OCI-LY7 (cell line): ENCODE data around the gene ITGA2. TPM values are rescaled to one million over a fixed set of nuclear protein-coding genes. Genes with fewer than 3 reads are reported as not detected.

Source experiments
- BruUV-seq: library from RNA; stranded (reverse); fragments of 400-500 nt; replicated peaks from 2 replicates; lab custom pipeline; 2021; lab: Mats Ljungman, UMichigan
- CTCF ChIA-PET: fragments of 300-600 bp; sonication (Branson Sonifier 250); formaldehyde crosslinking; loops from one replicate; lab custom pipeline; 2022; ENCODE audit warnings: antibody characterized with exemption; ENCODE audit not compliant: unreplicated experiment; lab: Charles Lee
- POLR2A ChIA-PET: fragments of 300-600 bp; sonication (Branson Sonifier 250); formaldehyde crosslinking; loops from one replicate; lab custom pipeline; 2022; ENCODE audit warnings: antibody characterized with exemption; lab: Charles Lee
- DNase-seq: peaks from one replicate; pipeline ENCODE4 v3.0.0-alpha.2; 2015; ENCODE audit warnings: low spot score
- H2AFZ ChIP-seq: fragments of 200-600 bp; sonication (generic), shearing (Covaris generic); 2 replicates; pipeline ENCODE4 v1.6.1; 2014; ENCODE audit warnings: mild to moderate bottlenecking, antibody characterized with exemption, low read length, moderate library complexity
- H3K27ac ChIP-seq: fragments of 200-600 bp; sonication (generic); 2 replicates; pipeline ENCODE4 v1.5.1; 2014; ENCODE audit warnings: mixed run types, low read depth, mild to moderate bottlenecking, moderate library complexity, low read length, inconsistent platforms; ENCODE audit not compliant: poor library complexity, severe bottlenecking
- H3K36me3 ChIP-seq: fragments of 200-600 bp; sonication (generic); 2 replicates; pipeline ENCODE4 v1.6.1; 2014; ENCODE audit warnings: mild to moderate bottlenecking, antibody characterized with exemption, low read length, moderate library complexity, mixed read lengths; ENCODE audit not compliant: insufficient read depth
- H3K4me1 ChIP-seq: fragments of 200-600 bp; sonication (generic); 2 replicates; pipeline ENCODE4 v1.5.1; 2014; ENCODE audit warnings: mild to moderate bottlenecking, low read length; ENCODE audit not compliant: insufficient read depth, poor library complexity, severe bottlenecking
- H3K4me2 ChIP-seq: fragments of 200-600 bp; sonication (generic); 2 replicates; pipeline ENCODE4 v1.6.1; 2014; ENCODE audit warnings: mild to moderate bottlenecking, low read length
- H3K4me3 ChIP-seq: fragments of 200-600 bp; sonication (generic); 2 replicates; pipeline ENCODE4 v1.5.1; 2014; ENCODE audit warnings: mild to moderate bottlenecking, low read depth, low read length; ENCODE audit not compliant: poor library complexity, severe bottlenecking
- H3K79me2 ChIP-seq: fragments of 200-600 bp; sonication (generic); 2 replicates; pipeline ENCODE4 v1.6.1; 2016; ENCODE audit warnings: low read depth, mild to moderate bottlenecking, low read length, moderate library complexity, mixed read lengths; ENCODE audit not compliant: insufficient read depth
- H3K9me2 ChIP-seq: fragments of 200-600 bp; sonication (generic); 2 replicates; pipeline ENCODE4 v1.6.1; 2016; ENCODE audit warnings: mild to moderate bottlenecking, low read length, mixed read lengths; ENCODE audit not compliant: insufficient read depth
- H3K9me3 ChIP-seq: fragments of 200-600 bp; sonication (generic); 2 replicates; pipeline ENCODE4 v1.6.1; 2014; ENCODE audit warnings: mild to moderate bottlenecking, mixed run types, low read length, mixed read lengths
- H4K20me1 ChIP-seq: fragments of 200-600 bp; sonication (generic); 2 replicates; pipeline ENCODE4 v1.6.1; 2014; ENCODE audit warnings: mild to moderate bottlenecking, antibody characterized with exemption, low read length, moderate library complexity, mixed read lengths; ENCODE audit not compliant: insufficient read depth
- CTCF ChIP-seq: fragments of 200-600 bp; sonication (generic); conservative IDR thresholded peaks from 2 replicates; pipeline ENCODE4 v1.5.1; 2014; ENCODE audit warnings: mild to moderate bottlenecking, antibody characterized with exemption, low read length, moderate library complexity, mixed read lengths
- EZH2phosphoT487 ChIP-seq: fragments of 200-600 bp; sonication (generic); IDR thresholded peaks from 2 replicates; pipeline ENCODE4 v1.6.1; 2018; ENCODE audit warnings: low read depth, borderline replicate concordance, mild to moderate bottlenecking, mixed run types, antibody characterized with exemption, low read length, moderate library complexity, mixed read lengths
- intact Hi-C: fragments of 100-400 bp; cut with micrococcal nuclease; formaldehyde crosslinking; loops from one replicate; pipeline ENCODE4 v1.10.0; 2022; ENCODE audit not compliant: unreplicated experiment
- total RNA-seq, 2 experiments: library from RNA; depleted of rRNA in 1 of 2; stranded (reverse); fragments of >200 nt in 1 of 2; shearing (Covaris generic) in 1 of 2; gene quantifications; 2 replicates each; pipeline ENCODE4 v1.2.3, GENCODE V29; 2014 to 2022

ITGA2 gene
- total RNA-seq, 2 experiments from 2014 or later, result not detected

- H3K36me3 ChIP-seq, result no peaks in the 10 kb centered on the region
- DNase-seq, result no peak
- no peak overlapping the region for H3K27ac ChIP-seq
- H3K79me2 ChIP-seq, result no peaks in the 10 kb centered on the region
- H3K9me2 ChIP-seq, result no peaks in the 10 kb centered on the region
- no peak overlapping the region for H3K4me2 ChIP-seq
- intact Hi-C loops, result loop anchor here (1.0 kb wide), 1 partner anchor 148 kb away; no protein-coding TSS in a partner anchor
- no peaks in the 10 kb centered on the region for H3K4me1 ChIP-seq
- ChIA-PET POLR2A (no interaction called here), CTCF (no interaction called here)
- H4K20me1 ChIP-seq, result no peaks in the 10 kb centered on the region
- TF ChIP-seq EZH2phosphoT487 (no peak), CTCF (no peak)
- no TSS peak for BruUV-seq
- H3K4me3 ChIP-seq, result no peak overlapping the region
- no peak overlapping the region for H2AFZ ChIP-seq
- no peaks in the 10 kb centered on the region for H3K9me3 ChIP-seq
Measured at GRCh38 chr5:52947851-52948250, 41.3 kb upstream of the ITGA2 start.

GRCh38 chr5:52948418-52949076, 40.6 kb upstream of the ITGA2 start:
- no peaks in the 10 kb centered on the region for H3K9me2 ChIP-seq
- CTCF ChIA-PET, result interaction anchor here (0.6 kb wide), 1 partner anchor 139 kb away, joined by 3 read pairs; no protein-coding TSS in a partner anchor
- no peaks in the 10 kb centered on the region for H3K36me3 ChIP-seq
- no peak overlapping the region for H3K4me2 ChIP-seq
- TF ChIP-seq CTCF, result peak; percentile 80
- TF ChIP-seq EZH2phosphoT487, result no peak
- no peak overlapping the region for H3K4me3 ChIP-seq
- H4K20me1 ChIP-seq, result no peaks in the 10 kb centered on the region
- DNase-seq, result peak; percentile 61
- no peaks in the 10 kb centered on the region for H3K79me2 ChIP-seq
- POLR2A ChIA-PET, result no interaction called here
- no peaks in the 10 kb centered on the region for H3K4me1 ChIP-seq
- intact Hi-C loops, result loop anchor here (1.0 kb wide), 1 partner anchor 148 kb away; no protein-coding TSS in a partner anchor
- H2AFZ ChIP-seq, result peak overlapping the region; percentile 90; the same call in 1 of the 2 replicates
- no peak overlapping the region for H3K27ac ChIP-seq
- no TSS peak for BruUV-seq
- no peaks in the 10 kb centered on the region for H3K9me3 ChIP-seq

GRCh38 chr5:52950686-52951085, 38.5 kb upstream of the ITGA2 start:
- H2AFZ ChIP-seq, result no peak overlapping the region
- no peaks in the 10 kb centered on the region for H3K79me2 ChIP-seq
- CTCF ChIA-PET, result no interaction called here
- no peak overlapping the region for H3K4me2 ChIP-seq
- no TSS peak for BruUV-seq
- no peak for DNase-seq
- POLR2A ChIA-PET, result interaction anchor here (1.2 kb wide), 1 partner anchor 11 kb away, joined by 5 read pairs; no protein-coding TSS in a partner anchor
- H3K9me3 ChIP-seq, result no peaks in the 10 kb centered on the region
- TF ChIP-seq EZH2phosphoT487 (no peak), CTCF (no peak)
- no peaks in the 10 kb centered on the region for H4K20me1 ChIP-seq
- no peak overlapping the region for H3K4me3 ChIP-seq
- intact Hi-C loops, result no loop called here
- no peaks in the 10 kb centered on the region for H3K9me2 ChIP-seq
- no peaks in the 10 kb centered on the region for H3K4me1 ChIP-seq
- H3K27ac ChIP-seq, result no peak overlapping the region
- no peaks in the 10 kb centered on the region for H3K36me3 ChIP-seq
